Gastroesophageal sphincter (tissue), 4 donors: ENCODE measurements around the gene MMRN1. TPM values are rescaled to one million over a fixed set of nuclear protein-coding genes. Genes with fewer than 3 reads are reported as not detected.

Experiments
- ATAC-seq: fragments of 150-250 bp; one replicate; pipeline ENCODE4 v1.9.1; 2016; ENCODE audit warnings: mild to moderate bottlenecking, moderate library complexity
- H3K27ac ChIP-seq, 4 donors: fragments of 200-600 bp; sonication (generic) in 3 of 4; 1 replicate in 3 of 4; 2 replicates in 1 of 4; pipeline ENCODE4 v1.5.1; 2016 to 2019
- H3K27me3 ChIP-seq: fragments of 200-600 bp; sonication (generic); one replicate; pipeline ENCODE4 v1.5.1; 2019
- H3K36me3 ChIP-seq, 2 donors: fragments of 200-600 bp; sonication (generic); one replicate each; pipeline ENCODE4 v1.5.1; 2019; ENCODE audit warnings: control low read depth in 1 of 2
- H3K4me1 ChIP-seq, 3 donors: fragments of 200-600 bp; sonication (generic); 1 replicate in 2 of 3; 2 replicates in 1 of 3; pipeline ENCODE4 v1.5.1; 2016 to 2019; ENCODE audit warnings: control low read depth in 2 of 3
- H3K4me3 ChIP-seq, 2 donors: fragments of 200-600 bp; sonication (generic); one replicate each; pipeline ENCODE4 v1.5.1; 2019; ENCODE audit warnings: mild to moderate bottlenecking in 1 of 2, moderate library complexity in 1 of 2
- H3K9me3 ChIP-seq, 3 donors: fragments of 200-600 bp; sonication (generic); one replicate each; pipeline ENCODE4 v1.5.1; 2017 to 2019; ENCODE audit warnings: control low read depth in 2 of 3
- EP300 ChIP-seq: sonication (generic); formaldehyde crosslinking; IDR thresholded peaks from one replicate; pipeline ENCODE4 v1.6.1; 2017; ENCODE audit warnings: antibody characterized with exemption, mild to moderate bottlenecking
- POLR2A ChIP-seq, 2 donors: fragments of 450-650 bp; IDR thresholded peaks; one replicate each; pipeline ENCODE4 v1.6.1; 2017; ENCODE audit warnings: antibody characterized with exemption in 2 of 2, mild to moderate bottlenecking in 2 of 2, moderate library complexity in 1 of 2
- POLR2AphosphoS5 ChIP-seq: sonication (generic); formaldehyde crosslinking; IDR thresholded peaks from one replicate; pipeline ENCODE4 v1.6.1; 2017; ENCODE audit warnings: antibody characterized with exemption
- WGBS, 2 donors: methylation state at CpG; one replicate each; pipeline ENCODE4 v1.1.5; 2018; ENCODE audit warnings: low coverage in 1 of 2; 5-methylcytosine and 5-hydroxymethylcytosine counted together
- total RNA-seq, 4 donors: library from RNA; depleted of rRNA; stranded (reverse); fragments of >200 nt; gene quantifications; one replicate each; pipeline ENCODE4 v1.1.0, GENCODE V29; 2016
- TF ChIP-seq, protein P1 (sequence below), 4 experiments: fragments of 200-600 bp in 2 of 4; fragments of 450-650 bp in 2 of 4; sonication (generic) in 1 of 4; IDR thresholded peaks; one replicate each; pipeline ENCODE4 v1.5.1; 2017 to 2019; ENCODE audit warnings: antibody characterized with exemption in 4 of 4, mild to moderate bottlenecking in 2 of 4, moderate library complexity in 2 of 4

MMRN1 gene
- total RNA-seq, 4 donors from 2014 or later, result 1.9 to 75.2 (median 43.5) TPM

DNA sequence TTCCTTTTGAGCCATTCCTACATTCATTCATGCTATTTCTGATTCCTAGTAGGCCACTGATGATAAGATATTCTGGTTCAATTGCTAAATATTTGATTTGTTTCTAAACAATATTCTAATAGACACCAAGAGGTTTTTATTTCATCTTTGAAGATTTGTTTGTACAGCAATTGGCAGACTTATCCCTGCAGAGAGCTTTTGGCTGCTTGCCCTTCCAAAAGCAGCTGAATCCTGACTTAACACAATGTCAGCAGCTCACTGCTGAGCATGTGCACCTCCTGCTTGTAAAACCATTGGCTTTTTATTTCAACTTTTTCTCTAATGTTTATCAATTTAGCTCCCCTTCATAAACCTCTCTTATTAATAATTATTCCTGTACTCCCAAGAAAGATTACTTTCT is 45.3 kb downstream of the MMRN1 start:
- Histone ChIP-seq H3K27ac (no peak overlapping the region), H3K4me3 (no peak overlapping the region), H3K4me1 (peaks cover 0 to 5% (median 0%) of the 10 kb centered on the region in 3 donors), H3K36me3 (no peaks in the 10 kb centered on the region), H3K9me3 (no peaks in the 10 kb centered on the region), H3K27me3 (no peaks in the 10 kb centered on the region)
- ATAC-seq, result no peak
- TF ChIP-seq POLR2AphosphoS5 (no peak), EP300 (no peak), POLR2A (IDR thresholded peaks at IDR 0.05) (no peak)
- TF ChIP-seq, protein P1, sequence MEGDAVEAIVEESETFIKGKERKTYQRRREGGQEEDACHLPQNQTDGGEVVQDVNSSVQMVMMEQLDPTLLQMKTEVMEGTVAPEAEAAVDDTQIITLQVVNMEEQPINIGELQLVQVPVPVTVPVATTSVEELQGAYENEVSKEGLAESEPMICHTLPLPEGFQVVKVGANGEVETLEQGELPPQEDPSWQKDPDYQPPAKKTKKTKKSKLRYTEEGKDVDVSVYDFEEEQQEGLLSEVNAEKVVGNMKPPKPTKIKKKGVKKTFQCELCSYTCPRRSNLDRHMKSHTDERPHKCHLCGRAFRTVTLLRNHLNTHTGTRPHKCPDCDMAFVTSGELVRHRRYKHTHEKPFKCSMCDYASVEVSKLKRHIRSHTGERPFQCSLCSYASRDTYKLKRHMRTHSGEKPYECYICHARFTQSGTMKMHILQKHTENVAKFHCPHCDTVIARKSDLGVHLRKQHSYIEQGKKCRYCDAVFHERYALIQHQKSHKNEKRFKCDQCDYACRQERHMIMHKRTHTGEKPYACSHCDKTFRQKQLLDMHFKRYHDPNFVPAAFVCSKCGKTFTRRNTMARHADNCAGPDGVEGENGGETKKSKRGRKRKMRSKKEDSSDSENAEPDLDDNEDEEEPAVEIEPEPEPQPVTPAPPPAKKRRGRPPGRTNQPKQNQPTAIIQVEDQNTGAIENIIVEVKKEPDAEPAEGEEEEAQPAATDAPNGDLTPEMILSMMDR (IDR thresholded peaks at IDR 0.05), result no peak

DNA sequence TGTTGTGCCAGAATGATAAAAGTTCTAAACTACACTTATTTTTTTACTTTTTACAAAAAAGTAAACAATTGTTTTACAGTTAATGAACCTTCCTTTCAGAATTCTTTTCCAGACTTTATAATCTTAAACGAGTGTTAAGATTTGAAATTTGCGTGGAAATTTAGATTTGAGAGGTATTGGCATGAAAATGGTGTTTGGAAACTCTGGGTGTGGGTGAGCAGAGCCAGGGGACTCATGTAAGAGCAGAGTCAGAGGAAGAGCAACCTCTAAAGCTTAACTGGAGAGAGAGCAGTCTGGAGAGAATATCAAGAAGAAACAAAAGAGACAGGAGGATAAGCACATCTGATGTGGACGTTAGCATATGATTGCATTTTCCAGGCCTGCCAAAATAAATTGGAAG is 48.2 kb downstream of the MMRN1 start:
- H3K9me3 ChIP-seq, result no peaks in the 10 kb centered on the region
- no peak for ATAC-seq
- no peak overlapping the region for H3K4me3 ChIP-seq
- 51 to 57% methylated on average over 3 of the region's 3 CpGs for WGBS, 2 donors
- no peaks in the 10 kb centered on the region for H3K36me3 ChIP-seq
- no peak for TF ChIP-seq EP300
- no peak for TF ChIP-seq POLR2AphosphoS5
- TF ChIP-seq, protein P1 (IDR thresholded peaks at IDR 0.05), result no peak
- no peak for TF ChIP-seq POLR2A (IDR thresholded peaks at IDR 0.05)
- H3K4me1 ChIP-seq, result peaks cover 0 to 5% (median 0%) of the 10 kb centered on the region in 3 donors
- H3K27me3 ChIP-seq, result no peaks in the 10 kb centered on the region
- H3K27ac ChIP-seq, result no peak overlapping the region

DNA sequence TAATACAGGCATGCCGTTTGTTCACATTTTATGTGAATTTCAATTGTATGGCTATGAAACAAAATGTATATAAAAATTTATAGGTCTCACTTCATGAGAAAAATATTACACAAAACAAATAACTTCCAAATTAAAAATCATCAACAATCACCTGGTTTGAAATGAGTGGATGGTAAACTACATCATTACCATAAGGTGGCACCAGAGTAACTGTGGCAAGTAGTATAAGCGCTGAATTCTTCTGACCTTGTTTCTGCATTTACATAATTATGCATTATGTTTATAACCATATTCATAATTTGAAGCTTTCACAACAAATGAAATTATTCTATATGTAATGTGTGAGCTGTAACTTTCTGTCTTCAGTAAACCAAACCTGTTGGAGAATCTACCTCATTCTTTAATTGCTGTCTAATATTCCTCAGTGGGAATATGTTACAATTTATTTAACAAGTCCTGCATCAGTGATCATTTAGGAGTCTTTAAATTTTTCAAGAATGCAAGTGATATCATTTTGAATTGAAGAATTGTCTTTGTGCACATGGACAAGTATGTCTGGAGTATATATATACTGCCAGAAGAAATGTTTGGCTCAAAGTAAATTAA is 55.2 kb downstream of the MMRN1 start:
- Histone ChIP-seq H3K36me3 (no peaks in the 10 kb centered on the region), H3K4me3 (no peak overlapping the region), H3K9me3 (no peaks in the 10 kb centered on the region), H3K27ac (no peak overlapping the region), H3K27me3 (no peaks in the 10 kb centered on the region), H3K4me1 (no peaks in the 10 kb centered on the region)
- WGBS, 2 donors, result 82 to 85% methylated on average over 2 of the region's 2 CpGs
- no peak for ATAC-seq
- TF ChIP-seq, protein P1 (IDR thresholded peaks at IDR 0.05), result peak in 1 of 4 experiments; percentile 10
- no peak for TF ChIP-seq POLR2AphosphoS5

DNA sequence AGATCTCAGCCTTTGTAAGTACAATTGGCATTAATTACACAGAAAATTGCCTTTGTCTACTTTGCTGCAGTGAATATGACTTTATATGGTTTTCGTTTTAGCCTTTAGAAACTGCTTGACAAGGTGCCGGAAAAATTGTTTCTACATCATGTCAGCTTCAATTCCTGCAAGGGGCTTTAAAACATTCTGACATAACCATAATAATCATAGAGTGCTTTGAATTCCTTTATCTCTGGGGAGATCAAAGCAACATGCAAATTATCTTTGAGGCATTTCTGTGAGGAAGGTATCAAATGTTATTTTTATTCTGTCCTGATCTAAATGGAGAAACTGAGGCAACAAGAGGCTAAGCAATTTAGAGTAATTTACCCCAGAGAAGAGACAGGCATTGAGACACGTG is 57.8 kb downstream of the MMRN1 start:
- Histone ChIP-seq H3K27ac (no peak overlapping the region), H3K4me1 (no peaks in the 10 kb centered on the region), H3K9me3 (no peaks in the 10 kb centered on the region), H3K27me3 (no peaks in the 10 kb centered on the region), H3K36me3 (no peaks in the 10 kb centered on the region), H3K4me3 (no peak overlapping the region)
- whole genome bisulfite sequencing, 2 donors, result 17 to 45% methylated on average over 3 of the region's 3 CpGs
- no peak for ATAC-seq
- no peak for TF ChIP-seq POLR2AphosphoS5
- TF ChIP-seq, protein P1 (IDR thresholded peaks at IDR 0.05), result no peak
- TF ChIP-seq EP300, result no peak
- no peak for TF ChIP-seq POLR2A (IDR thresholded peaks at IDR 0.05)

DNA sequence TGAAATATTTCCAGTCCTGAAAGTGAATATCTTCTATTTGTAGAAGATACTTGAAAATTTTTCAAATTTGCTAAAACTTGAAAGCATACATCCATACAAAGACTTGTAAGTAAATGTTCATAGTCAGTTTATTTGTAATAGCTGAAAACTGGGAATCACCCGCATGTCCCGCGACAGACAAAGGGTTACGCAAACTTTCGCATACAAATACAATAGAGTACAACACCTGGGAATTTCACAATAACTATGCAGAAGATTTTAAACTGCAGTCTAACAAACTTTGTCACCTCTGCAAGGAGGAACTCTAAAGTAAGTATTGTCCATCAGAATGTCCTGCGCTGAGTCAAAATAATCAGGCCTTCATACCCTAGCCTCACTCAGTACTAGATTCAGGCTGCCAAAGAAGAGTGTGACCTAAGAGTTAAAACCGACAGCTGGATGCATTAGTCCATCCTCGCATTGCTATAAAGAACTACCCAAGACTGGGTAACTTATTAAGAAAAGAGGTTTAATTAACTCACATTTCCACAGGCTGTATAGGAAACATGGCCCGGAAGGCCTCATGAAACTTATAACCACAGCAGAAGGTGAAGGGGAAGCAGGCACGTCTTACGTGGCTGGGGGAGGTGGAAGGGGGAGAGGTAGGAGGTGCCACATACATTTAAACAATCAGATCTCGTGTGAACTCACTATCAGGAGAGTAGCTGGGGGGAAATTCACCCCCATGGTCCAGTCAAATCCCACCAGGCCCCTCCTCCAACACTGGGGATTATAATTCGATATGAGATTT is 60.4 kb downstream of the MMRN1 start:
- 87 to 90% methylated on average over 11 to 13 of the region's 13 CpGs for WGBS, 2 donors
- Histone ChIP-seq H3K9me3 (no peaks in the 10 kb centered on the region), H3K27me3 (no peaks in the 10 kb centered on the region), H3K36me3 (no peaks in the 10 kb centered on the region), H3K4me1 (no peaks in the 10 kb centered on the region), H3K4me3 (no peak overlapping the region), H3K27ac (no peak overlapping the region)
- no peak for ATAC-seq
- TF ChIP-seq EP300 (no peak), POLR2AphosphoS5 (no peak), POLR2A (IDR thresholded peaks at IDR 0.05) (no peak)
- TF ChIP-seq, protein P1 (IDR thresholded peaks at IDR 0.05), result no peak
